ENCODE data around the gene KRT28.
"Not testable (repeated sequence)": the region's sequence is repeated elsewhere in the genome, so short reads cannot be mapped to it uniquely, and the experiment has no call there.

Gene KRT28

DNA sequence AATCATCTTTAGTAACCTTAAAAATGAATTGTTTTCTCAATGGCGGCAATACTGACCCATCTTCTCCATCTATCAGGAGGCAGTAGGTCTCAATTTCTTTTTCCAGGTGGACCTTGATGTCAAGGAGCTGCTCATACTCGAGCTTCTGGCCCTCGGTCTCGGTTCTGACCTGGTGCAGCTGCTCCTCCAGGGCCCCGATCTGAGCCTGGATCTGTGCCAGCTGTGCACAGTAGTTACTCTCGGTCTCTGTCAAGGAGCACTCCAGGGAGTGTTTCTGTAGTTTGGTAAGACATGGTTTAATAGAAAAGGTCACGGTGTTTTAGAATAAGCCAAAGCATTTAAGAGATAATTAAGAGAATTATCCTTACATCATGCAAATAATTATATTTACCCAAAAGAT lies 22.3 kb downstream of the KRT28 start:
- Mint-ChIP-seq H3K9me3 (ENCODE audit: low read depth) (no peaks in the 10 kb centered on the region), H3K4me1 (ENCODE audit: low read depth) (peaks cover 4% of the 10 kb centered on the region), H3K27ac (no peak overlapping the region), H3K27me3 (peaks cover 35% of the 10 kb centered on the region), H3K36me3 (no peaks in the 10 kb centered on the region), H3K4me3 (no peak overlapping the region)

DNA sequence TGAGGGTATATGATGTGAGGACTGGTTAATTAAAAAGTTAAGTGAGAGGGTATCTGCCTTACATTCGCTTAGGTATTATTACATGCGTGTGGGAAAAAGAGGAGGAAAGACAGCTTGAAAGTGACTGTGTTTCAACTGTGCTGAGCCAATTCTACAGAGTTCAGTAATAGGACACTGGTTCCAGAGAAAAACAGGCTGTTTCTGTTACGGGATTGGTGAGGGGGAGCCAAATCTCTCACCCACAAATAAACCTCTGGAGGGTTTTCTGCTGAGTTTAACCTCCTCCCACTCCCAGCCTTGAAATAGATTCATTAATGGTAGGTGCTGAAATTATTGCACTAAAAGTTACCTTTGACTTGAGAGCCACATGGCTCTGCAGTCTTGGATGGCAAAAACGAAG lies 23.8 kb downstream of the KRT28 start:
- Mint-ChIP-seq H3K36me3 (no peaks in the 10 kb centered on the region), H3K27me3 (peaks cover 40% of the 10 kb centered on the region), H3K4me3 (no peak overlapping the region), H3K27ac (no peak overlapping the region), H3K4me1 (ENCODE audit: low read depth) (peaks cover 4% of the 10 kb centered on the region), H3K9me3 (ENCODE audit: low read depth) (no peaks in the 10 kb centered on the region)

DNA sequence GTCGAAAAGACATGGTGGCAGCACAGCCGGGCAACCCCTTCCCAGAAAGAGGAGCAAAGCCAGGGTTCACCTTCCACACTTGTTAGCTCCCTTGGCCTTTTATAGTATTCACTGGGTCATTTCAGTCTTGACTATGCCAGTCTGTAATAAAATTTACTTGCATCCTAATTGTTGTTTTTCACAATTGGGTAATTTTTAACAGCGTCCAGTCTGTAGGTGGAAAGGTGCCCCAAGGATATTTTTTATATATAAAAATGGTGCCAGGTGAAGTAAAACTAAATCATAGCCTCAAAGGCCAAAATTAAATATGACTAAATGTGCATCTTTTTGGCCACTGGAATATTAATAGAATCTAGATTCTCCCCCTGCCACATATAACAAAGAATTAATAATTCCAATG lies 27.7 kb downstream of the KRT28 start, which contains the start of gene KRT26:
Gene KRT26, minus strand, starts transcription at position 101 of the 400 bp plus-strand sequence. Its CDS starts 88 bp downstream, at position 13.
- Mint-ChIP-seq H3K9me3 (ENCODE audit: low read depth) (no peaks in the 10 kb centered on the region), H3K27me3 (peaks cover 27% of the 10 kb centered on the region), H3K4me1 (ENCODE audit: low read depth) (no peaks in the 10 kb centered on the region), H3K27ac (no peak within 1 kb of the TSS), H3K36me3 (no peaks in the 10 kb centered on the region), H3K4me3 (no peak within 1 kb of the TSS)

DNA sequence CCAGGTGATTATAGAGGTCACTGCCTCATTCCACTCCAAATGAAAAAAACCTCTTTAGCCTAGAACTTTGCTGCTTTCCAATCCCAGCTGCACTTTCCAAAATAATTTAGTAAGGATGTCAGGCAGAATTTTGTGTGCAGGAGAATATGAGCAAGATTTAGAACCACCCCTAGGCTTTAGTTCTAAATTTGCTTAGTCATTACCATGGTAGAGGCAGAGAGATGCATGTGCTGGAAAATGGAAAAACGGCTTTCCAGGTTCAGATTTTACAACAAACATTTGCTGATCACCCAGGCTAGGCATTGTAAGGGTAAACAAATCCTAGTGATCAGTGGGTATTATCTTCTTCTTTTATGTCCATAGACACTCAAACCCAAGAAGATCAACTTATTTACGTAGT lies 34.1 kb downstream of the KRT28 start:
- H3K4me3 Mint-ChIP-seq: no peak overlapping the region
- H3K4me1 Mint-ChIP-seq (ENCODE audit: low read depth): no peaks in the 10 kb centered on the region
- peaks cover 10% of the 10 kb centered on the region for H3K9me3 Mint-ChIP-seq (ENCODE audit: low read depth)
- H3K36me3 Mint-ChIP-seq: peaks cover 3% of the 10 kb centered on the region
- H3K27ac Mint-ChIP-seq: no peak overlapping the region
- H3K27me3 Mint-ChIP-seq: peaks cover 13% of the 10 kb centered on the region

DNA sequence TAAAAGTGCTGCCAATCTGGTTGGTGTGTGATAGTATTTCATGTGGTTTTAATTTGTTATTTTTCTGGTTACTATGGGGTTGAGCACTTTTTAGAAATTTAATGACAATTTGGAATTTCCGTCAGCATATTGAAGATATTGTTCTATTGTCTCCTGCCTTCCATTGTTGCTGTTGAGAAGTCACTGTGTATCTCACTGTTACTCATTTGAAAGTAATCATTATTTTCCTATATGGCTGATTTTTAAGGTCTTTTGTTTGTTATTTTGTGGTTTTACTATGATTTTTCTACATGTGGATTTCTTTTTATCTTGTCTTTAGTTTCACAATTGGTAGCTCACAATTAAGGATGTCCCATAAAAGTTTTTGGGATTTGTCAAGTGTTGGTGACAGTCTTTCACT lies 36.0 kb downstream of the KRT28 start:
- H3K27ac Mint-ChIP-seq: no peak overlapping the region
- H3K27me3 Mint-ChIP-seq: peaks cover 14% of the 10 kb centered on the region
- peaks cover 5% of the 10 kb centered on the region for H3K36me3 Mint-ChIP-seq
- H3K9me3 Mint-ChIP-seq (ENCODE audit: low read depth): peaks cover 27% of the 10 kb centered on the region
- no peaks in the 10 kb centered on the region for H3K4me1 Mint-ChIP-seq (ENCODE audit: low read depth)
- H3K4me3 Mint-ChIP-seq: no peak overlapping the region

DNA sequence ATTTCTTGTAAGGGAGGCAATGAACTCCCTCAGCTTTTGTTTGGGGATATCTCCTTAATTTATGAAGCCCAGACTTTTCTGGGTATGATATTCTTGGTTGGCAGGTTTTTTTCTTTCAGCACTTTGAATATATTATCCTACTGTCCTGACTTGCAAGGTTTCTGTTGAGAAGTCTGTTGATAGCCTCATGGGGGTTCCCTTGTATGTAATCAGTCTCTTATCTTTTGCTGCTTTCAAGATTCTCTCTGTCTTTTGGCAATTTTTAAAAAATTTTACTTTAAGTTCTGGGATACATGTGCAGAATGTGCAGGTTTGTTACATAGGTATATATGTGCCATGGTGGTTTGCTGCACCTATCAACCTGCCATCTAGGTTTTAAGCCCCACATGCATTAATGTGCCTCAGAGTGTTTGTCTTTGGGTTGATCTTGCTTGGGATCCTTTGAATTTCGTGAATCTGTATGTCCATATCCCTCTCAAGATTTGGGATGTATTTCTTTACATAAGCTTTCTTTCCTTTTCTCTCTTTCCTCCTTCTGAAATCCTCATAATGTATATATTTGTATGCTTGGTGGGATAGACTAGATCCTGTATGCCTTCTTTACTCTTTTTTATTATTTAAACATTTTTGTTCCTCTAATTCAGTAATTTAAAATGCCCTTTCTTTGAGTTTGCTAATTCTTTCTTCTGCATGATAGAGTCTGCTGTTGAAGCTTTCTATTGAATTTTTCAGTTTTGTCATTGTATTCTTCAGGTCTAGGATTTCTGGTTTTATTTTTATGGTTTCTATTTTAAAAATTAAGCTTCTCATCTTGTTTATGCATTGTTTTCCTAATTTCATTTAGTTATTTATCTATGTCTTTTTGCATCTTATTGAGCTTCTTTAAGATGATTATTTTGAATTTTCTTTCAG lies 39.4 kb downstream of the KRT28 start:
- H3K4me1 Mint-ChIP-seq (ENCODE audit: low read depth): no peaks in the 10 kb centered on the region
- peaks cover 38% of the 10 kb centered on the region for H3K9me3 Mint-ChIP-seq (ENCODE audit: low read depth)
- H3K27ac Mint-ChIP-seq: no peak overlapping the region
- H3K4me3 Mint-ChIP-seq: no peak overlapping the region
- H3K27me3 Mint-ChIP-seq: peaks cover 20% of the 10 kb centered on the region
- H3K36me3 Mint-ChIP-seq: peaks cover 5% of the 10 kb centered on the region

DNA sequence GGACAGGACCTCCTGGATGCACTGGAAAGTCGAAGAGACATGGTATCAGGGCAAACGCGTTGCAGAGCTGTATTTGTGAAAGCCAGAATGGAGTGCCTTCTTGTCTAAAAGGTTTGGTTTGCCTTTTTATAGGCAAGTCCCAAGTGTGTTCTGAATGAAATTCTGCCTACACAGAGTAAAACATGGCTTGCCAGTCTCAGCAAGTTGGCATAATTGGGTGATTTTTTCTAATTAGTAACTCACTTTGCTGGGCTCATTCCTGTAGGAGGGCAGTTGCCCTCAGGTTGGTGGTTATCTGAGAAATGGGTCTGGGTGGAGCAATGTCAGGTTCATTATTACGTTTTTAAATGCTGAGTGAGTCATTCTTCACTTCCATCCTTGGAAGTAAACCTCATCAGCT lies 44.5 kb downstream of the KRT28 start, which contains the start of gene KRT25:
Gene KRT25, minus strand, starts transcription at position 101 of the 400 bp plus-strand sequence. Its CDS starts 60 bp downstream, at position 41.
- H3K27ac Mint-ChIP-seq: no peak within 1 kb of the TSS
- peaks cover 22% of the 10 kb centered on the region for H3K27me3 Mint-ChIP-seq
- H3K4me1 Mint-ChIP-seq (ENCODE audit: low read depth): no peaks in the 10 kb centered on the region
- H3K36me3 Mint-ChIP-seq: peaks cover 2% of the 10 kb centered on the region
- peaks cover 24% of the 10 kb centered on the region for H3K9me3 Mint-ChIP-seq (ENCODE audit: low read depth)
- H3K4me3 Mint-ChIP-seq: no peak within 1 kb of the TSS

DNA sequence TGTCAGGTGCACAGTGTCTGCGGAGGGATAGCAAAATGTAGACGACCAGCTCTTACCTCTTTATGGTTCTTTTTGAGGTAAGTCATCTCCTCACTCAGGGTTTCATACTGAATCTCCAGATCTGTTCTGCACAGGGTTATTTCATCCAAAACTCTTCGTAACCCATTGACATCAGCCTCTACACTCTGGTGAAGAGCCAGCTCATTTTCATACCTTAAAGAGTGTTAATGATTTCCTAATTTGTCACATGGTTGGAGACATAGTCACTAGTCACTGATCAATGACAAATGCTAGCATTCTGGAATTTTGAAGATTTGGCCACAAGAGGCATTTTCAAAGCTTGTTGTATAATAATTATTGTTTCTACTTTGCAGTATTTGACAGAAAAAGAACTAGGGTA lies 46.0 kb downstream of the KRT28 start:
- no peak overlapping the region for H3K4me3 Mint-ChIP-seq
- no peaks in the 10 kb centered on the region for H3K36me3 Mint-ChIP-seq
- H3K27ac Mint-ChIP-seq: no peak overlapping the region
- peaks cover 11% of the 10 kb centered on the region for H3K9me3 Mint-ChIP-seq (ENCODE audit: low read depth)
- no peaks in the 10 kb centered on the region for H3K4me1 Mint-ChIP-seq (ENCODE audit: low read depth)
- H3K27me3 Mint-ChIP-seq: peaks cover 21% of the 10 kb centered on the region

DNA sequence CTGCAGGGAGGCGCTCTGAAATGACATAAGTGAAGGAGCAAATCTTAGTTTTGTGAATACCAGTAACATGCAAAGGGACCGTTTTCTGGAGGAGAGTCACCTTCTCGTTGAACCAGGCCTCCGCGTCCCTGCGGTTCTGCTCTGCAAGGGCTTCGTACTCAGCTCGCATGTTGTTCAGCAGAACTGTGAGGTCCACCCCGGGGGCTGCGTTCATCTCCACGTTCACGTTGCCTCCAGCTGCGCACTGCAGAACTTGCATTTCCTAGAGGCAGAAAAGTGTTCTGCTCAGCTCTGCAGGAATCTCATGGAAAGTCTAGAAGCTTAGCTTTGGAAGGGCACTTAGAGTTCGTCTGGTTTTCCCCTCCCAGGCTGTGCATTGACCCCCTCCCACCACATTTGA lies 48.7 kb downstream of the KRT28 start:
- no peaks in the 10 kb centered on the region for H3K36me3 Mint-ChIP-seq
- no peak overlapping the region for H3K27ac Mint-ChIP-seq
- H3K4me1 Mint-ChIP-seq (ENCODE audit: low read depth): no peaks in the 10 kb centered on the region
- H3K4me3 Mint-ChIP-seq: no peak overlapping the region
- H3K27me3 Mint-ChIP-seq: peaks cover 19% of the 10 kb centered on the region
- H3K9me3 Mint-ChIP-seq (ENCODE audit: low read depth): no peaks in the 10 kb centered on the region

DNA sequence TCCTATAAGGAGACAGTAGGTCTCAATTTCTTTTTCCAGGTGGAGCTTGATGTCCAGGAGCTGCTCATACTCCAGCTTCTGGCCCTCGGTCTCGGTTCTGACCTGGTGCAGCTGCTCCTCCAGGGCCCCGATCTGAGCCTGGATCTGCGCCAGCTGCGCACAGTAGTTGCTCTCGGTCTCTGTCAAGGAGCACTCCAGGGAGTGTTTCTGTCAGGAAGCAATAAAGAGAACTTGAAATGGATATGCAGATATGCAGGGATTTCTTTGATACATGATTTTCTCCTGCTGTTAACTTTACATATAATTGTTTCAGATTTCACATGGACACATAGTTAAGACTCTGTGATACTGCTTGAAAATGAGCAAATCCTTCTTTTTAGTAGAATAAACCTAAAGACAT lies 49.4 kb downstream of the KRT28 start:
- Mint-ChIP-seq H3K9me3 (ENCODE audit: low read depth) (no peaks in the 10 kb centered on the region), H3K4me3 (no peak overlapping the region), H3K36me3 (no peaks in the 10 kb centered on the region), H3K27ac (no peak overlapping the region), H3K27me3 (peaks cover 18% of the 10 kb centered on the region), H3K4me1 (ENCODE audit: low read depth) (no peaks in the 10 kb centered on the region)

DNA sequence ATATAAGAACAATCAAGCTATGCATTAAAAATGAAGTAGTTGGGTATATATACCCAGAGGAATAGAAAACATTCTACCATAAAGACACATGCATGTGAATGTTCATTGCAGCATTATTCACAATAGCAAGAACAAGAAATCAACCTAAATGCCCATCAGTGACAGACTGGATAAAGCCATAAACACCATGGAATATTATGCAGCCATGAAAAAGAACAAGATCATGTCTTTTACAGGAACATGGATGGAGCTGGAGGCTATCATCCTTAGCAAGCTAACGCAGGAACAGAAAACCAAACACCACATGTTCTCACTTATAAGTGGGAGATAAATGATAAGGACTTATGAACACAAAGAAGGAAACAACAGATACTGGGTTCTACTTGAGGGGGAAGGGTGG lies 51.1 kb downstream of the KRT28 start:
- peaks cover 21% of the 10 kb centered on the region for H3K27me3 Mint-ChIP-seq
- H3K9me3 Mint-ChIP-seq (ENCODE audit: low read depth); H3K4me3 Mint-ChIP-seq; H3K36me3 Mint-ChIP-seq; H3K4me1 Mint-ChIP-seq (ENCODE audit: low read depth); H3K27ac Mint-ChIP-seq: not testable (repeated sequence)
